Astrocyte of the spinal cord (primary cell): Measurements from ENCODE around the gene NSUN5.
"Not testable (repeated sequence)": the region's sequence is repeated elsewhere in the genome, so short reads cannot be mapped to it uniquely, and the experiment has no call there.

Experiments used
- DNase-seq: peaks from one replicate; pipeline ENCODE4 v3.0.0; 2011; ENCODE audit warnings: low read depth, low spot score
- H3K4me3 ChIP-seq: 2 replicates; pipeline ENCODE4 v1.5.1; 2011; ENCODE audit warnings: low read depth, mild to moderate bottlenecking, low read length, moderate library complexity
- in situ Hi-C: cut with HindIII; loops from 2 replicates; pipeline ENCODE4 v1.10.0; 2017; ENCODE audit warnings: low sequenced_read_pairs
- TF ChIP-seq, protein P1 (sequence below): IDR thresholded peaks from 2 replicates; pipeline ENCODE4 v1.5.1; 2012; ENCODE audit warnings: low read depth, mild to moderate bottlenecking, low read length, inconsistent platforms

The NSUN5 gene

DNA sequence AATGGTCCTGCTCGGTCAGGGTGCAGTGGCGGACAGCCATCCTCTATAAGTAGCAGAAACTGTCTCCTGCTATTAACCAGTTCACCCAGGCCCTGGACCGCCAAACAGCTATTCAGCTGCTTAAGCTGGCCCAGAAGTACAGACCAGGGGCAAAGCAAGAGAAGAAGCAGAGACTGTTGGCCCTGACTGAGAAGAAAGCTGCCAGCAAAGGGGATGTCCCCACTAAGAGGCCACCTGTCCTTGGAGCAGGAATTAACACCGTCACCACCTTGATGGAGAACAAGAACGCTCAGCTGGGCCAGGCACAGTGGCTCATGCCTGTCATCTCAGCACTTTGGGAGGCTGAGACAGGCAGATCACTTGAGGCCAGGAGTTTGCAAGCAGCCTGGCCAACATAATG is 5.6 kb upstream of the NSUN5 start:
- TF ChIP-seq, protein P1, sequence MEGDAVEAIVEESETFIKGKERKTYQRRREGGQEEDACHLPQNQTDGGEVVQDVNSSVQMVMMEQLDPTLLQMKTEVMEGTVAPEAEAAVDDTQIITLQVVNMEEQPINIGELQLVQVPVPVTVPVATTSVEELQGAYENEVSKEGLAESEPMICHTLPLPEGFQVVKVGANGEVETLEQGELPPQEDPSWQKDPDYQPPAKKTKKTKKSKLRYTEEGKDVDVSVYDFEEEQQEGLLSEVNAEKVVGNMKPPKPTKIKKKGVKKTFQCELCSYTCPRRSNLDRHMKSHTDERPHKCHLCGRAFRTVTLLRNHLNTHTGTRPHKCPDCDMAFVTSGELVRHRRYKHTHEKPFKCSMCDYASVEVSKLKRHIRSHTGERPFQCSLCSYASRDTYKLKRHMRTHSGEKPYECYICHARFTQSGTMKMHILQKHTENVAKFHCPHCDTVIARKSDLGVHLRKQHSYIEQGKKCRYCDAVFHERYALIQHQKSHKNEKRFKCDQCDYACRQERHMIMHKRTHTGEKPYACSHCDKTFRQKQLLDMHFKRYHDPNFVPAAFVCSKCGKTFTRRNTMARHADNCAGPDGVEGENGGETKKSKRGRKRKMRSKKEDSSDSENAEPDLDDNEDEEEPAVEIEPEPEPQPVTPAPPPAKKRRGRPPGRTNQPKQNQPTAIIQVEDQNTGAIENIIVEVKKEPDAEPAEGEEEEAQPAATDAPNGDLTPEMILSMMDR: no peak
- H3K4me3 ChIP-seq: no peak overlapping the region
- in situ Hi-C loops: no loop called here
- no peak for DNase-seq

DNA sequence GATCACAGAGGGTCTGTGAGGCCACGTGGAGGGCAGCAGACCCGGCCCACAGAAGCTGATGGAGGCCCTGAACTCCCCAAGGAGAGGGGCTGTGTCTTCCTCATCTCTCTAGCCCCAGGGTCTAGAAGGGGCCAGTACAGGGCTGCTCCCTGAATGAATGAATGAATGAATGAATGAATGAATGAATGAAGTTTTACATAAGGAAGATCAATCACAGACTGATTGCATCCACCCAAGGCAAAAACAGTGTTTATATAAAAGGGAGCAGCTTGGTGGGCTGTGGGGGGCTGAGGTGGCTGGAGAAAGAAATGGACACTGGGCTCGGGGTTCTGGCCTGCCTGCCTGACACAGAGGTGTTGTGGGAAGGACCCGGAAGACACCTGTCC is 4.9 kb upstream of the NSUN5 start:
- in situ Hi-C loops: no loop called here
- TF ChIP-seq, protein P1: no peak

DNA sequence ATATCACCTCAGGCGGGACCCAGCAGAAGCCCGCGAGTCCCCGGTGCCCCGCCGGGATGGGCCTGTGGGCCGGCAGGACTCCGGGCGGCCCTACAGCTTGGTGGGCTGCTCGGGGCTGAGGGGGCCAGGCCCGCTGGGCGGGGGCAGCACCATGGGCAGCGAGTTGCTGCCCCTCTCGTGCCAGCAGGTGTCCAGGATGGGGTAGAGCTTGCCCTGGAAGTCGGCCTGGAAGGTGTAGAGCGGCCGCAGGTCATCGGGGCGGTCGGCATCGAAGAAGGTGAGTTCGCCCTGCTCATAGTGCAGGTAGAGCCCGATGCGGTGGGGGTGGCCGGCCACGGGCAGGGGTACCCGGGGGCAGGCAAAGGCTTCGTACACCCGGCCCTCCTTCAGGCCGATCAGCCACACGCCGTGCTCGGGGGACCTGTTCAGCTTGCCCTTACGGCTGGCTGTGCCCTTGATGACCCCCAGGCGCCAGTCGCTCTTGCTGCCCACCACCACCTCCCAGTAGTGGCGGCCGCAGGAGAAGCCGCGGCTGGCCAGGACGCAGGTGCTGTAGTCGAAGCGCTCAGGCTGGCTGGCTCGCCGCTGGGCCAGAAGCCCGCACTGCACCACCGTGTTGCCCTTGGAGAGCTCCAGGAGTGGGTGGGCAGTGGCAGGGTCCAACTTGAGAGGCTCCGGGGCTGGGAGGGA is 4.3 kb upstream of the NSUN5 start:
- in situ Hi-C loops: no loop called here
- TF ChIP-seq, protein P1: no peak
- DNase-seq: no peak
- H3K4me3 ChIP-seq: no peak overlapping the region

More for the DNA sequence above, 4.9 kb upstream of the NSUN5 start:
- no peak overlapping the region for H3K4me3 ChIP-seq
- DNase-seq: no peak

DNA sequence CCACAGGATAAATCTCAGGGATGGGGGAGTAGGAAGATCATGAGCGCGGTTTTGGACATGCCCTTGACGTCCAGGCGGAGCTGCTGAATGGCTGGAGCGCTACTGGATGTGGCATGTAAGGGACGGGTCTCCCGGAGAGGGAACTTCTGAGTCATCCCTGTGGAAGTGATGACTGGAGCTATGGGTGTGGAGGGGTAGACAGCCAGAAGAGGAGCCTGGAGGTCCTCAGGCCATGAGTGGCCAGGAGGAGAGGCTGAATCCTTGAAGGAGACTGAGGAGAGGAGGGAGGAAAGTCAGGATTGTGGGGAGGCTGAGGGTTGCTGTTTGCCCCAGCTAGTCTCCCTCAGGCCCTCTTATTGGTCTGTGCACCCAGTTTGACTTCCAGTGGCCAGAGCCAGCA is 2.8 kb upstream of the NSUN5 start:
- DNase-seq, H3K4me3 ChIP-seq, in situ Hi-C loops: not testable (repeated sequence)

DNA sequence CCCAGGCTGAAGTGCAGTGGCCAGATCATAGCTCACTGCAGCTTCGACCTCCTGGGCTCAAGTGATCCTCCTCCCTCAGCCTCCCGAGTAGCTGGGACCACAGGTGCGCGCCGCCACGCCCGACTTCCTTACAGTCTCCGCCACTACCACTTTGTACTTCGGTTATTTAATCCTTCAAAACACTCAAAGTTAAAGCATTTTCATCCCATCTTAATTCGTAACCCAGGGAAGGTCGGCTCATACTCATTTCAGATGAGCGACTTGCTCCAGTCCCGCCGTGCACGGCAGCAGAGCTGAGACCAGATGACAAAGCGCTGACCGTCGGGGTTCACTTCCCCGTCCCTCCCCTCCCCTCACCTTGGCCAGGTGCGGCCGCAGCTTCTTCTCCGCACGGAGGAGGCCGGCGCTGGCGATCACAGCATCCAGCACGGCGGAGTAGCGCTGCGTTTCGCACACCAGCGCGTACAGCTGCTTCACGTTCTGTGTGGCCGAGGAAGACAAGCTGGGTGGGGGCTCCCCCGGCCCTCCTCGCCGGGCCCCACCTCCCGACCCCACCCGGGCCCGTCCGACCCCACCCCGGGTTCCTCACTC is 457 bp downstream of the NSUN5 start:
- in situ Hi-C loops: no loop called here
- DNase-seq: peak; percentile 5
- TF ChIP-seq, protein P1: no peak

DNA sequence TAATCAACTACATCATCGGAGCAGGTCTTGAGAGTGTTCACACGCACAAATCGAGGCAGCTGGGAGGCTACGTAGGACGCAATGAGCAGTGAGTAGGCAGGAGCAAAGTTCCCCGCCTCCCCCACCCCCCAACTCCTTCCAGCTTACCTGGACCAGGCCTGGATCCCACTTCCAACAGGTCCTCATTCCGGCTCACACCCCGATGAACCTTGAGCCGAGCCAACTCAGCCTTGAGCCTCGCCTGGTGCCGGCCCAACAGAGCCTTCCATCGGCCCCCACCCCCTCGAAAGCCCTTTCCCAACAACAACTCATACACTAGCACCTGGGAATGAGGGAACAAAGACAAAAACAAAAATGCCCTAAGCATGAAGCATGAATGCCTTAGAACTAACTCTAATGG is 1.2 kb downstream of the NSUN5 start:
- in situ Hi-C loops: no loop called here
- no peak for DNase-seq
- TF ChIP-seq, protein P1: no peak
- H3K4me3 ChIP-seq: no peak overlapping the region

More for the DNA sequence above, 457 bp downstream of the NSUN5 start:
- peak overlapping the region; percentile 50 for H3K4me3 ChIP-seq

DNA sequence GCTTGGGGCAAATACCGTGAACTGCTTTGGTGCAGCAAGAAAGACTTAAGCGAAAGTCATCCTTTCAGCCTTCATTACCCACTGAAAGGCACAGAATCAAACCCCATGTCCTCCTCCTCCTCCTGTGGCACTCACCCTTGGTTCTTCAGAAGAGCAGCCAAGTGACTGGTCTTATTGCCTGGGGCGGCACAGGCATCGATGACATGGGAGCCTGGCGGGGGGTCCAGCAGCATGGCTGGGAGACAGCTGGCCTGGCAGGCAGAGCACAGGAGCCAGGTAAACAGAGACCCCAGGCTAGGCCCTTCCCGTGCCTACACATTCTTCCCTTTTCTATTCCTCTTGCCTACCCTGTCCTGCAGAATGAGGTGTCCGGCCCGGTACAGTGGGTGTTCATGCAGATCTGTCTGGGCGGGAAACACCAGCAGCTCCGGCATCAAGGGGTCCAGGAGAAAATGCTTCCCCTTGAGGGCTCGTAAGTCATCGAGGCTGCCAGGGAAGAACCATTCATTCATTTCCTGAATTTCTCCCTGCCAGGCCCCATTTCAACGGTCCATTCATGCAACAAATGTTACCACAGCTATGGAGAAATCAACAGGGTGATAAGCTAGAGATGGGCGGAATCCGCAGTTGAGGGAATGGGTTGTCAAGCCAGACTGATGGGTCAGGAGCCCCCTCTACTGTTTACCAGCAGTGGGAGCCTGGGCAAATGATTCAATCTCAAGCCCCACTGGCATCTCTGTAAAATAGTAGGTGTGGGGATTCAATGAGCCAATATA is 3.8 kb downstream of the NSUN5 start:
- in situ Hi-C loops, DNase-seq, H3K4me3 ChIP-seq: not testable (repeated sequence)
- TF ChIP-seq, protein P1: peak; percentile 14
